BJ (cell line): ENCODE data around the gene GRM7. TPM values are rescaled to one million over a fixed set of nuclear protein-coding genes. Genes with fewer than 3 reads are reported as not detected.

Source experiments
- CTCF ChIA-PET: fragments of 350-600 bp; formaldehyde crosslinking; extraction: SDS; loops from one replicate; lab custom pipeline; 2021; ENCODE audit warnings: antibody characterized with exemption, inconsistent platforms; lab: Yijun Ruan, JAX
- POLR2A ChIA-PET: fragments of 300-600 bp; sonication (Branson Sonifier 250); formaldehyde crosslinking; extraction: SDS; loops from one replicate; lab custom pipeline; 2021; ENCODE audit warnings: antibody characterized with exemption; lab: Charles Lee
- DNase-seq: peaks from one replicate; pipeline ENCODE4 v3.0.0-alpha.2; 2011; ENCODE audit warnings: low read depth
- H3K27me3 ChIP-seq: 2 replicates; pipeline ENCODE4 v1.6.0; 2011; ENCODE audit warnings: low read length; ENCODE audit not compliant: control insufficient read depth, insufficient read depth
- H3K36me3 ChIP-seq: 2 replicates; pipeline ENCODE4 v1.5.1; 2011; ENCODE audit warnings: low read length; ENCODE audit not compliant: control insufficient read depth, insufficient read depth
- H3K4me3 ChIP-seq: 2 replicates; pipeline ENCODE4 v1.5.1; 2011; ENCODE audit warnings: low read depth, mild to moderate bottlenecking, control low read depth, low read length
- CTCF ChIP-seq: IDR thresholded peaks from 2 replicates; pipeline ENCODE4 v1.5.1; 2011; ENCODE audit warnings: low read depth, mild to moderate bottlenecking, control low read depth, inconsistent platforms, low read length, moderate library complexity; ENCODE audit not compliant: insufficient read depth
- polyA plus RNA-seq: library from polyadenylated mRNA; depleted of rRNA; stranded (reverse); fragments of >200 nt; gene quantifications from 2 replicates; pipeline ENCODE4 v1.2.3, GENCODE V29; 2011

The GRM7 gene
- polyA plus RNA-seq, 1 experiment = not detected

GRCh38 chr3:6862880-6863195 is 1.9 kb downstream of the GRM7 start:
- H3K36me3 ChIP-seq = no peaks in the 10 kb centered on the region
- no peak for TF ChIP-seq CTCF
- no peak overlapping the region for H3K4me3 ChIP-seq
- no peaks in the 10 kb centered on the region for H3K27me3 ChIP-seq
- ChIA-PET CTCF (no interaction called here), POLR2A (no interaction called here)
- no peak for DNase-seq

GRCh38 chr3:6867269-6867668 is 6.4 kb downstream of the GRM7 start:
- TF ChIP-seq CTCF = no peak
- Histone ChIP-seq H3K27me3 (no peaks in the 10 kb centered on the region), H3K36me3 (no peaks in the 10 kb centered on the region), H3K4me3 (no peak overlapping the region)
- POLR2A ChIA-PET = no interaction called here
- DNase-seq = no peak
- CTCF ChIA-PET = no interaction called here

- Histone ChIP-seq H3K27me3 (no peaks in the 10 kb centered on the region), H3K4me3 (no peak overlapping the region), H3K36me3 (no peaks in the 10 kb centered on the region)
- POLR2A ChIA-PET = no interaction called here
- no peak for DNase-seq
- CTCF ChIA-PET = no interaction called here
- no peak for TF ChIP-seq CTCF
These were observed 17.8 kb downstream of the GRM7 start for GRCh38 chr3:6878731-6879130.

GRCh38 chr3:6912240-6912639 is 51.3 kb downstream of the GRM7 start:
- Histone ChIP-seq H3K27me3 (no peaks in the 10 kb centered on the region), H3K4me3 (no peak overlapping the region), H3K36me3 (no peaks in the 10 kb centered on the region)
- no peak for DNase-seq
- no peak for TF ChIP-seq CTCF
- CTCF ChIA-PET = no interaction called here
- POLR2A ChIA-PET = no interaction called here

GRCh38 chr3:6915898-6916297 is 55.0 kb downstream of the GRM7 start:
- H3K4me3 ChIP-seq = no peak overlapping the region
- ChIA-PET POLR2A (no interaction called here), CTCF (no interaction called here)
- no peaks in the 10 kb centered on the region for H3K27me3 ChIP-seq
- no peak for DNase-seq
- no peak for TF ChIP-seq CTCF
- no peaks in the 10 kb centered on the region for H3K36me3 ChIP-seq

- no peaks in the 10 kb centered on the region for H3K27me3 ChIP-seq
- TF ChIP-seq CTCF = no peak
- H3K36me3 ChIP-seq = no peaks in the 10 kb centered on the region
- no peak overlapping the region for H3K4me3 ChIP-seq
- ChIA-PET POLR2A (no interaction called here), CTCF (no interaction called here)
- DNase-seq = no peak
These were observed 60.2 kb downstream of the GRM7 start for GRCh38 chr3:6921066-6921465.
